ENCODE data around the gene FGFBP1.

GRCh38 chr4:15914736-15915135, 23.8 kb downstream of the FGFBP1 start:
- TF ChIP-seq CTCF (IDR thresholded peaks at IDR 0.05) (no peak), EP300 (IDR thresholded peaks at IDR 0.05) (no peak)

Measured in gastroesophageal sphincter (tissue), 3 donors.